Heart right ventricle (tissue), 16 donors: ENCODE results near the gene PGF. TPM values are rescaled to one million over a fixed set of nuclear protein-coding genes. Genes with fewer than 3 reads are reported as not detected.

ENCODE experiments used
- ATAC-seq, 8 donors: fragments of 200-7000 bp; cut with Tn5 transposase; one replicate each; pipeline ENCODE4 v1.9.1; 2020; ENCODE audit warnings: mild to moderate bottlenecking in 8 of 8, moderate library complexity in 8 of 8, moderate number of reproducible peaks in 1 of 8
- DNase-seq, 2 donors: peaks; one replicate each; pipeline ENCODE4 v3.0.0-alpha.2; 2020
- H3K27ac ChIP-seq, 10 donors: fragments of 200-600 bp; sonication (generic) in 2 of 10; one replicate each; pipeline versions ENCODE4 v1.5.0 to v1.8.0; 2020 to 2022; ENCODE audit warnings: mild to moderate bottlenecking in 3 of 10
- H3K27me3 ChIP-seq, 7 donors: fragments of 200-600 bp; one replicate each; pipeline ENCODE4 v1.8.0; 2021 to 2022; ENCODE audit warnings: mild to moderate bottlenecking in 2 of 7
- H3K36me3 ChIP-seq, 9 donors: fragments of 200-600 bp; sonication (generic) in 1 of 9; one replicate each; pipeline versions ENCODE4 v1.5.0 to v1.8.0; 2020 to 2022; ENCODE audit warnings: mild to moderate bottlenecking in 2 of 9
- H3K4me1 ChIP-seq, 9 donors: fragments of 200-600 bp; sonication (generic) in 1 of 9; one replicate each; pipeline versions ENCODE4 v1.5.0 to v1.8.0; 2020 to 2022; ENCODE audit warnings: mild to moderate bottlenecking in 4 of 9
- H3K4me3 ChIP-seq, 10 donors: fragments of 200-600 bp; sonication (generic) in 2 of 10; one replicate each; pipeline versions ENCODE4 v1.5.0 to v1.8.0; 2020 to 2022; ENCODE audit warnings: mild to moderate bottlenecking in 7 of 10, moderate library complexity in 2 of 10
- H3K9me3 ChIP-seq, 11 donors: fragments of 200-600 bp in 10 of 11; sonication (generic) in 2 of 11; one replicate each; pipeline versions ENCODE4 v1.5.0 to v1.8.0; 2013 to 2022; ENCODE audit warnings: mild to moderate bottlenecking in 2 of 11, control low read depth in 1 of 11, moderate library complexity in 1 of 11
- WGBS, 2 donors: extraction: QIAGEN DNeasy Blood & Tissue Kit; methylation state at CpG; one replicate each; pipeline ENCODE4 v1.1.7; 2013; ENCODE audit warnings: inconsistent platforms in 1 of 2; 5-methylcytosine and 5-hydroxymethylcytosine counted together
- intact Hi-C, 10 donors: fragments of 100-400 bp; cut with DNase I; formaldehyde crosslinking; loops; one replicate each; pipeline versions ENCODE4 v1.11.1 to v1.14.2; 2022
- polyA plus RNA-seq, 2 donors: library from polyadenylated mRNA; stranded (reverse); fragments of 200-250 nt; gene quantifications; one replicate each; pipeline ENCODE4 v1.2.3, GENCODE V29; 2013
- total RNA-seq, 10 donors: library from RNA; stranded (reverse); fragmentation: NEBNext Ultra II Directional in 3 of 10; extraction: Animal tissue kit (Norgen Biotek cat#: 25700) in 3 of 10; gene quantifications; one replicate each; pipeline versions ENCODE4 v1.2.1 to v1.2.4, GENCODE V29; 2021 to 2023
- TF ChIP-seq, protein P1 (sequence below), 9 donors: fragments of 200-600 bp; sonication (generic) in 2 of 9; IDR thresholded peaks; one replicate each; pipeline versions ENCODE4 v1.5.0 to v1.8.0; 2021 to 2022; ENCODE audit warnings: antibody characterized with exemption in 9 of 9, mild to moderate bottlenecking in 5 of 9, moderate library complexity in 1 of 9
- donor health status: Arrhythmogenic right ventricular cardiomyopathy.
- donor health status: ischemic (EF 13 %, LVEDD 7.1; RV severe dilation, severe dysfunction).
- donor health status: healthy with polysubstance abuse.
- donor health status: DM: no; HTN: yes; CAD: no.
- donor health status: DM: no; HTN: no; CAD: no.
- donor health status: ischemic (EF 25% LVEDD 6.9; RV normal size, moderate dysfunction).
- donor health status: ischemic (EF 25% LVEDD 5.7; RV mildly dilated, moderate dysfunction).
- donor health status: healthy.
- donor health status: DM: yes; HTN: yes; CAD: no.
- donor health status: Ischemic cardiomyopathy.
- donor health status: ischemic (EF 35%, LVEDD 5.7; RV mildly dilated, moderate dysfunction).
- donor health status: nonischemic (EF 11% LVEDD 7.7; RV severe dilation, severe dysfunction).
- donor health status: DM: yes; HTN: yes; CAD: no.
- donor health status: PGD.
- donor health status: ischemic (EF 29% LVEDD 5.4; RV normal size, mild dysfunction).
- donor health status: nonischemic (EF 23%, LVEDD 6.1; RV moderate dilation, normal function).

The PGF gene
- total and polyA plus RNA-seq, 12 donors = 2.1 to 22.5 (median 6.3) TPM

DNA sequence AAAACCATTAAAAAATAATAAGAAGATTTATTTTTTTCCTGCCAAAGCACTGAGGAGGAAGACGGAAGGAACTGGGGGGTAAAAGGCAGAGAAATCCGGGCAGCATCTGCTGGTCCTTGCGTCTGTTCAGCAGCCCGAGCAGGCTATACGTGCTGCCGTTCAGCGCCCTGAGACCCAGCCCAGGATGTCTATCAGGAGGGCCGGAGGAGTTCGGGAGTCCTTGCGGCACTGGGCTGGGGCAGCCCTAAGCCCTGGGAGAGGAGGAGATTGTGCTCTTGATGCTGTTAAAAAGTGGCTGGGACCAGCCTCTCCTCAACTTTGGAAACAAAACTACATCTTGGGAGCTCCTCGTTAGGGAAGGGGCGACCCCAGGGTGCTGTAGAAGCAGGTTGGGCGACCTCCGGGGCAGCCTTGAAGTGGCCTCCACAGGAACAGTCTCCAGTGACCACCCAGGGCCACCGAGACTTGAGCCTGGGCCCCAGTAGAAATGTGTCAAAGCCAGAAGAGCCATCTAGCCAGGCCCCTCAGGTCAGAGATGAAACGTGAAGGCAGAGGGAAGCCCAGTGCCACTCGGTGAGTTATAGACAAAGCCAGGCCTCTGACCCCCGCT lies 14.3 kb downstream of the PGF start:
- Histone ChIP-seq H3K27me3 (no peaks in the 10 kb centered on the region), H3K9me3 (no peaks in the 10 kb centered on the region), H3K27ac (peak overlapping the region; percentile 52 to 95 (median 86)), H3K36me3 (peaks cover 0 to 35% (median 0%) of the 10 kb centered on the region in 9 donors), H3K4me1 (peaks cover 24 to 59% (median 51%) of the 10 kb centered on the region in 9 donors), H3K4me3 (peak overlapping the region in 1 of 10 donors; percentile 34)
- DNase-seq (no peak), ATAC-seq (peak in 3 of 8 donors; percentile 8 to 24 (median 15))
- intact Hi-C loops = loop anchor here in 5 of 10 donors (5.0 to 10.0 kb wide), 3 partner anchors 61 to 144 kb away; partner anchors contain the start of genes EIF2B2 (in 1 of the 5) and ZC2HC1C (in 1 of the 5)
- 76 to 84% methylated on average over 18 of the region's 18 CpGs for WGBS, 2 donors
- TF ChIP-seq, protein P1, sequence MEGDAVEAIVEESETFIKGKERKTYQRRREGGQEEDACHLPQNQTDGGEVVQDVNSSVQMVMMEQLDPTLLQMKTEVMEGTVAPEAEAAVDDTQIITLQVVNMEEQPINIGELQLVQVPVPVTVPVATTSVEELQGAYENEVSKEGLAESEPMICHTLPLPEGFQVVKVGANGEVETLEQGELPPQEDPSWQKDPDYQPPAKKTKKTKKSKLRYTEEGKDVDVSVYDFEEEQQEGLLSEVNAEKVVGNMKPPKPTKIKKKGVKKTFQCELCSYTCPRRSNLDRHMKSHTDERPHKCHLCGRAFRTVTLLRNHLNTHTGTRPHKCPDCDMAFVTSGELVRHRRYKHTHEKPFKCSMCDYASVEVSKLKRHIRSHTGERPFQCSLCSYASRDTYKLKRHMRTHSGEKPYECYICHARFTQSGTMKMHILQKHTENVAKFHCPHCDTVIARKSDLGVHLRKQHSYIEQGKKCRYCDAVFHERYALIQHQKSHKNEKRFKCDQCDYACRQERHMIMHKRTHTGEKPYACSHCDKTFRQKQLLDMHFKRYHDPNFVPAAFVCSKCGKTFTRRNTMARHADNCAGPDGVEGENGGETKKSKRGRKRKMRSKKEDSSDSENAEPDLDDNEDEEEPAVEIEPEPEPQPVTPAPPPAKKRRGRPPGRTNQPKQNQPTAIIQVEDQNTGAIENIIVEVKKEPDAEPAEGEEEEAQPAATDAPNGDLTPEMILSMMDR (IDR thresholded peaks at IDR 0.05) = no peak

DNA sequence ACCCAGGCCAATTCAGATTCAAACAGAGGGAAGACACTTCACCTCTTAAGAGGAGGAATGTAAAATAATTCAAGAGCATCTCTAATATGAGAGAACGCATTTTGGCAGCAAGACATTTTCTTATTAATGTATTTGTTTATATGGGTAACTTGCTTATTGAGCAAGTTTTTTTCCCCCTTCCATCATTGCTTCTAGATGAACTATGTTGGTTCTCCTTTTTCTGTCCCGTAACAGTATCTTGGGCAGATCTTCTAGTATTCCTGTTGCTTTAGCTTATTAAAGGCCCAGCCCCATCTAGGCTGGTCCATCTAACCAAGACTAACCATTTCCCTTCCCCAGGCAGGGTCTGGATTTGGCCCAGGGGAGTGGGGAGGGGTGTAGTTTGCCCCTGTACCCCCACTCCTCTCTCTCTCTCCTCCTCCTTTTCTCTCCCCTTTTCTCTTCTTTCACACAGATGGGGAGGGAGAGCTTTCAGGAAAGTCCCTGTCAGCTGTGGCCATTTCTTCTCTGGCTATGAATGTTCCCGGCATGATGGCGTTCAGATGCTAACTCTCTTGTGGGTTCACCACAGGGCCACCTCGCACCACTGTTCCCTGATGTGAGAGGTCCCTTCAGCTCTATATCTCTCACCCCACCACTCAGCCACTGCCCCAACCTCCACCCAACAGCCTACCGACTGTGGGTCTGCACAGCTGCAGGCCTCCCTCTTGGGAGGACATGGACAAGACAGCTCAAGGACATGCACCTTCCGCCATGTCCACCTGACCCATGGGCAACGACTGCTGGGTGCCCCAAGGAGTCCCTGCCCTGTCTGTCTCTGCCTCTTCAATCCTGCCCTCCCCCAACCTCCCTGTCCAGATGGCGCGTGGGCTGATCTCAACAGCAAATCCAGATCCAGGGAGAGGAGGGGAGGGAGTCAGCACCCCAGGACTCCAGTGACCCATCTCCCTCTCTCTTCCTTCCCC lies 16.6 kb downstream of the PGF start:
- H3K4me1 ChIP-seq = peaks cover 33 to 76% (median 72%) of the 10 kb centered on the region in 9 donors
- TF ChIP-seq, protein P1 (IDR thresholded peaks at IDR 0.05) = no peak
- intact Hi-C loops = loop anchor here in 1 of 10 donors (10.0 kb wide), 1 partner anchor 356 kb away; no protein-coding TSS in a partner anchor

DNA sequence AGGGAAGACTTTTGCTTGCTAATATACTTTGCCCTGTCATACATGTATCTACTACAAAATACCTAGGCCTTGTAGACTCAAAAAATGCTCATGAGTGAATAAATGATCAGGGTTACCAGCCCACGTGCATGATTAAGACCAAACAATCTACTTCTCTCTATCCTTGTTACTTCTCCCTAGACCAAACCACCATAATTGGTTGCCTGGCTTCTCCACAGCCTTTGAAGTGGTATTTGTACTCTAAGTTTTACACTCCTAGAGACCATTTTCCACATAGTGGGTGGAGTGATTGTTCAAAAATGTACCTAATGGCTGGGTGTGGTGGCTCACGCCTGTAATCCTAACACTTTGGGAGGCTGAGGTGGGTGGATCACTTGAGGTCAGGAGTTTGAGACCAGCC lies 18.2 kb downstream of the PGF start:
- peaks cover 0 to 4% (median 0%) of the 10 kb centered on the region in 9 donors for H3K36me3 ChIP-seq
- whole genome bisulfite sequencing, 2 donors = 90 to 97% methylated on average over 2 of the region's 2 CpGs
- DNase-seq (no peak), ATAC-seq (no peak)
- H3K27ac ChIP-seq = no peak overlapping the region
- TF ChIP-seq, protein P1 (IDR thresholded peaks at IDR 0.05) = no peak
- H3K4me3 ChIP-seq = no peak overlapping the region
- H3K4me1 ChIP-seq = peaks cover 29 to 78% (median 75%) of the 10 kb centered on the region in 9 donors
- intact Hi-C loops = loop anchor here in 1 of 10 donors (10.0 kb wide), 1 partner anchor 358 kb away; no protein-coding TSS in a partner anchor
- H3K9me3 ChIP-seq = no peaks in the 10 kb centered on the region
- H3K27me3 ChIP-seq = no peaks in the 10 kb centered on the region

More for the DNA sequence above, 16.6 kb downstream of the PGF start:
- Histone ChIP-seq H3K27me3 (no peaks in the 10 kb centered on the region), H3K27ac (peak overlapping the region in 9 of 10 donors; percentile 76 to 95 (median 87)), H3K4me3 (no peak overlapping the region), H3K36me3 (peaks cover 0 to 13% (median 0%) of the 10 kb centered on the region in 9 donors), H3K9me3 (no peaks in the 10 kb centered on the region)
- ATAC-seq (no peak), DNase-seq (no peak)
- 95% methylated on average over 10 of the region's 10 CpGs for WGBS, 2 donors

DNA sequence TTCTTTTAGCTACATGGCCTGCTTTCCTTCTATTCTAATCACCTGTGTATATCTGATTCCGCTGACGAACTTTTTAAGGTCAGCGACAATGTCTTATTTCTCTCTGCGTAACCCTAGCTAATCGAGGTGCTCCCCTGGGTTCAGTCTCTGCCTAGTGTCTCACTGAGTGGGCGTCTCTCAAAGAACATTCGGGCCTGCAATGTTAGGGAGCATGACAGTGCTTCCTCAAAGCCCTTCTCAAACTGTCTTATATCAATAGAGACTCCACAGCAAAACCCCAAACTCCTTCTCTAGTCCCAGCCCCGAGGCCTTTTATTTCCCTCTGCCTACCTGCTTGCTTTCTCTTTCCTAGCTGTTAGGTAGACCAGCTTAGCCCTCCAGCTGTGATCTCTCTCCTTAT lies 18.7 kb downstream of the PGF start:
- TF ChIP-seq, protein P1 (IDR thresholded peaks at IDR 0.05) = no peak
- Histone ChIP-seq H3K27ac (no peak overlapping the region), H3K4me1 (peaks cover 25 to 78% (median 75%) of the 10 kb centered on the region in 9 donors), H3K9me3 (no peaks in the 10 kb centered on the region), H3K4me3 (no peak overlapping the region), H3K36me3 (no peaks in the 10 kb centered on the region), H3K27me3 (no peaks in the 10 kb centered on the region)
- no peak for ATAC-seq
- intact Hi-C loops = loop anchor here in 1 of 10 donors (10.0 kb wide), 1 partner anchor 358 kb away; no protein-coding TSS in a partner anchor
- no peak for DNase-seq
- 96 to 97% methylated on average over 8 of the region's 8 CpGs for WGBS, 2 donors
